Activated naive CD8-positive, alpha-beta T cell treated with anti-CD3 and anti-CD28 coated beads for 36 hours (primary cell): Measurements from ENCODE around the gene TMEM209. TPM values are rescaled to one million over a fixed set of nuclear protein-coding genes. Genes with fewer than 3 reads are reported as not detected.
"Not testable (repeated sequence)": the region's sequence is repeated elsewhere in the genome, so short reads cannot be mapped to it uniquely, and the experiment has no call there.

ENCODE experiments used
- DNase-seq: peaks from one replicate; pipeline ENCODE4 v3.0.0; 2021
- H3K27ac Mint-ChIP-seq: one replicate; pipeline ENCODE4 v1.8.0; 2022; ENCODE audit warnings: mild to moderate bottlenecking, moderate library complexity, mixed read lengths
- H3K27me3 Mint-ChIP-seq: one replicate; pipeline ENCODE4 v1.8.0; 2022; ENCODE audit warnings: mild to moderate bottlenecking, mixed read lengths
- H3K36me3 Mint-ChIP-seq: one replicate; pipeline ENCODE4 v1.8.0; 2021; ENCODE audit warnings: mild to moderate bottlenecking, mixed read lengths
- H3K4me1 Mint-ChIP-seq: one replicate; pipeline ENCODE4 v1.8.0; 2021; ENCODE audit warnings: mixed read lengths
- H3K4me3 Mint-ChIP-seq: one replicate; pipeline ENCODE4 v1.8.0; 2022; ENCODE audit warnings: mild to moderate bottlenecking, moderate library complexity, mixed read lengths
- H3K9me3 Mint-ChIP-seq: one replicate; pipeline ENCODE4 v1.8.0; 2022; ENCODE audit warnings: mixed read lengths
- total RNA-seq, 2 experiments: library from RNA; stranded (reverse); gene quantifications; one replicate each; pipeline ENCODE4 v1.2.3, GENCODE V29; 2021

Gene TMEM209
- total RNA-seq, 2 experiments from 2014 or later, result 47.2 to 52.4 TPM

DNA sequence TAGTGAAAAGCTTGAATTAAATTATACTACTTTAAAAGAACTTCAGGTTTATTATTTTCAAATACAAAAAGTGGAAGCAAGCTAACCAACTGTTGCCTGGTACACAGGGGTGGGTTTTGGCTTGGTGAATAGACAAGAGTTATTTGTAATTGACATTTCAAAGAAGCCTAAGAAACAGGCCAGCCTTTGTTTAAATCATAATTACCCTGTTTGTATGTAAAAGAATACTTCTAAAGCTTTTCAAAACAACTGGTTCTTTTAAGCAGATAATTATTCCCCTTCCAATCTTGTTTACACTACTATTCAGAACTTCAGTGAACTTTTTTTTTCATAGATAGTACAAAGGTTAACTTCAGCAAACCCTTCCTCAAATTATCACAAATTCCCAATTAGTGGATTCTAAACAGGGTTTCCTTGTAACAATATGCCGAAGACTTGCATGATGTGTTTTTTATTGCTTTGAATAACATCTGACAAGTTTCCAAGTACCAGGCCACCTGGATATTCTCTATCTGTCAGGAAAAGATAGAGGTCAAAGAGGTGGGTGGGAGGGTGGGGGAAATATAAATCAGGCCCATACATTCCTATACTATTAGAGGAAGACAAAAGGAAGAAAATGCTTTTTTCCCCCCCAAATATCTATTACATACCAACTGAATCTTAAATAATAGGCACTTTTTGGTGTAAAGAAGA lies 22.8 kb upstream of the TMEM209 start:
- H3K9me3 Mint-ChIP-seq, result no peaks in the 10 kb centered on the region
- DNase-seq, result no peak
- no peaks in the 10 kb centered on the region for H3K36me3 Mint-ChIP-seq
- H3K4me1 Mint-ChIP-seq, result no peaks in the 10 kb centered on the region
- H3K4me3 Mint-ChIP-seq, result no peak overlapping the region
- H3K27ac Mint-ChIP-seq, result no peak overlapping the region
- H3K27me3 Mint-ChIP-seq, result no peaks in the 10 kb centered on the region

DNA sequence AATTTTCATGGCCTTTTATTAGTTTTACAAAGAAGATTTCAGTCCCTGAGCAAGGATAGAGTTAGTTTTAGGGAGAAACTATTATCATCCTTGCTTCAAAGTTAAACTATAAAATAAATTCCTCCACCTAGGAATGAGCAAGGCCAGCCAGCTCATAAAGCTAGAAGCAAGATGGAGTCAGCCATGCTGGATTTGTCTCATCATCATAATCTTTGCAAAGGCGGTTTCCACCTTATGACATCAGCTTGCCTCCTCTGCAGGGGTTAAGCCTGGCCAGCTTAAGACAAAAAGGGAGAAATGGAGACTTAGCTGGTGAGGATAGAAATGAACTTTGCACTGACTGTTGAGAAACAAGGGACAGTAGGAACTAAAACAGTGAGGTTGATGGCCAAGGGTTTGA lies 21.1 kb upstream of the TMEM209 start:
- H3K27me3 Mint-ChIP-seq, result no peaks in the 10 kb centered on the region
- H3K9me3 Mint-ChIP-seq, result no peaks in the 10 kb centered on the region
- H3K36me3 Mint-ChIP-seq, result no peaks in the 10 kb centered on the region
- no peak for DNase-seq
- H3K4me3 Mint-ChIP-seq, result no peak overlapping the region
- H3K4me1 Mint-ChIP-seq, result no peaks in the 10 kb centered on the region
- H3K27ac Mint-ChIP-seq, result no peak overlapping the region

- not testable (repeated sequence) for H3K27me3 Mint-ChIP-seq, DNase-seq, H3K4me1 Mint-ChIP-seq, H3K27ac Mint-ChIP-seq, H3K4me3 Mint-ChIP-seq, H3K36me3 Mint-ChIP-seq, H3K9me3 Mint-ChIP-seq
Observed at GRCh38 chr7:130224923-130225322, 19.7 kb upstream of the TMEM209 start.

- Mint-ChIP-seq H3K9me3 (no peaks in the 10 kb centered on the region), H3K27ac (no peak overlapping the region), H3K4me3 (no peak overlapping the region), H3K4me1 (no peaks in the 10 kb centered on the region), H3K27me3 (no peaks in the 10 kb centered on the region), H3K36me3 (no peaks in the 10 kb centered on the region)
- no peak for DNase-seq
Observed at GRCh38 chr7:130224210-130224609, 19.0 kb upstream of the TMEM209 start.

- Mint-ChIP-seq H3K4me1 (no peaks in the 10 kb centered on the region), H3K36me3 (no peaks in the 10 kb centered on the region), H3K9me3 (no peaks in the 10 kb centered on the region), H3K27me3 (no peaks in the 10 kb centered on the region), H3K27ac (no peak overlapping the region), H3K4me3 (no peak overlapping the region)
- DNase-seq, result no peak
Observed at GRCh38 chr7:130223646-130224045, 18.4 kb upstream of the TMEM209 start.

- H3K27me3 Mint-ChIP-seq, result no peaks in the 10 kb centered on the region
- H3K4me1 Mint-ChIP-seq, result no peaks in the 10 kb centered on the region
- no peak overlapping the region for H3K4me3 Mint-ChIP-seq
- no peak for DNase-seq
- no peak overlapping the region for H3K27ac Mint-ChIP-seq
- no peaks in the 10 kb centered on the region for H3K36me3 Mint-ChIP-seq
- H3K9me3 Mint-ChIP-seq, result no peaks in the 10 kb centered on the region
Observed at GRCh38 chr7:130221746-130222145, 16.5 kb upstream of the TMEM209 start.

DNA sequence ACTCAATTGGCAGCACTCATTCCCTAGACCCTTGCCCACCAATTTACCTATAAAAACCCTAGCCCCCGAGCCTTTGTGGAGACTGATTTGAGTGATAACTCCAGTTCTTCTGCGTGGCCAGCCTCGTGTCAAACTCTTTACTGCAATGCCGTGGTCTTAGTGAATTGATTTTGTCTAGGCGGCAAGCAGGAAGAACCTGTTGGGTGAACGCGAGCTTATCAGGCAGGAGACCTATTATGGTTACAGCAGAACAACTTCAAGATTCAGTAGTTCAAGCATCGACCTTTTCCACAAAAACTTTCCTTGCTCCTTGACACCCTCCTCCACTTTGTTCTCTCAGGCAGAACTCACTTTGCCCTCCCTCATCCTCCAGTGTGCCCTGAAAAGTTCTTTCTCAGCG lies 14.7 kb upstream of the TMEM209 start:
- no peaks in the 10 kb centered on the region for H3K36me3 Mint-ChIP-seq

DNA sequence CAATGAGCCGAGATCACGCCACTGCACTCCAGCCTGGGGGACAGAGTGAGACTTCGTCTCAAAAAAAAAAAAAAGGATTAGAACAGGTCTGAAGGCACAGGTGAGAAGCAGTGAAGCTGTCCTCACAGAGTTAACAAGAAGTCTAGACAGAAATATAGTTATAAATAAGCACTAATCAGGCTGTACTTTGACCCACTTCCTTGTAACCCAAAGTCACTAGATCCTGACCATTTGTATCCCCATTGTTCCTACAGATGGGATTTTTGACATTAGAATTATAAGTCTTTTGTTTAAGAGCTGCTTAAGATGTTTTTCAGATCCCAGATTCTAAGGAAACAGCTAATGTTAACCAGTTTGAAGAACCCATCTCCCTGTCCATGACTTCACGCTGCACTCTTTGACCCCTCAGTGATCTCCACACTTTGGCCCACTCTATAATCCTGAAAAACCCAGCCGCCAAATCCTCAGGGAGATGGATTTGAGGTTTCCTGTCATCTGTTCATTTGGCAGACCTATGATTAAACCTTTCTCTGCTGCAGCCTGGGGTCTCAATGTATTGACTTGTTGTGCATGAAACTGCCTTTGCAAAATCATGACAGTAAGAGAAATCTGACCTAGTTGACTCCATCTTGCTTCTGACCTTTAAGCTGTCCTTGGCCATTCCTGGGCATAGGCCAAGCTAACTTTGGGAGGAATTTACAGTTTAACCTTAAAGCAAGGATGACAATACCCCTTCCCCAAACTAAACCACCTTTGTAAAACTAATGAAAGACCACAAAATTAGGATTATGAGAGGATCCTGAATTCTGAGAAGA lies 13.8 kb upstream of the TMEM209 start:
- Mint-ChIP-seq H3K27me3 (peaks cover 5% of the 10 kb centered on the region), H3K4me1 (no peaks in the 10 kb centered on the region), H3K9me3 (no peaks in the 10 kb centered on the region), H3K27ac (no peak overlapping the region), H3K4me3 (no peak overlapping the region), H3K36me3 (no peaks in the 10 kb centered on the region)
- DNase-seq, result no peak

More for the DNA sequence above, 14.7 kb upstream of the TMEM209 start:
- no peaks in the 10 kb centered on the region for H3K4me1 Mint-ChIP-seq
- no peak for DNase-seq
- H3K27ac Mint-ChIP-seq, result no peak overlapping the region
- no peak overlapping the region for H3K4me3 Mint-ChIP-seq
- no peaks in the 10 kb centered on the region for H3K9me3 Mint-ChIP-seq
- H3K27me3 Mint-ChIP-seq, result no peaks in the 10 kb centered on the region

DNA sequence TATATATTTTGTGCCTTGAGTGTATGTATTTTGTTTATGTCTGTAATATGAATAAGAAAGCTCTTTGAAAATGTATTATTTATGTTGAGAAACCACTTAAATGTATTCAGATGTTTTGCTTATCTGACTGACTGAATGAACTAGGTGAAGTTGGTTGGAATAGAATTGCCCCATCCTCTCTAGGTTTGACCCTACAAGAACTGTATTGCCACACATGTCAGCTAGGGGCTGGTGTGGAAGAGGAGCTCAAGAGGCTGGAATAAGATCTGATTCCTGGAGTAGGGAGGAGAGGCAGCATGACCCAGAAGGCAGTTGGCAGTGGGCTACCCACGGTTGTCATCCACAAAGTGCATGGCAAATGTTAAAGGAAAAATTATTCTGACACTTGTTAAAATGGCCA lies 11.5 kb upstream of the TMEM209 start:
- Mint-ChIP-seq H3K9me3 (no peaks in the 10 kb centered on the region), H3K4me3 (no peak overlapping the region), H3K4me1 (no peaks in the 10 kb centered on the region), H3K27me3 (peaks cover 15% of the 10 kb centered on the region), H3K36me3 (no peaks in the 10 kb centered on the region), H3K27ac (peak overlapping the region; percentile 51)
- no peak for DNase-seq

DNA sequence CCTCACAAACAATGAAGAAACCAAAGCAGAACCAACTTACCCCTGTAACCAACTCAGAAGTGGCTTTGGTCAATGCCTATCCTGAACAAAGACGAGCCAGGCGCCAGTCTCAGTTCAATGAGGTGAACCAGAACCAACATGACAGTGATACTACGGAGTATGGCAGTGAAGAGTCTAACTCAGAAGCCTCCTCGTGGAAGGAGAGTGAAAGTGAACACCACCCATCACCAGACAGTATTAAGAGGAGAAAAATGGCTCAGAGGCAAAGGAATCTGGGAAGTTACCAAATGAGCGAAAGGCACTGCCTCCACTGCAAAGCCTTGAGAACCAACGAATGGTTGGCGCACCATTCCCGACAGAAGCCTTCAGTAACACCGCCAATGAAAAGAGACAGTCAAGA lies 10.8 kb upstream of the TMEM209 start:
- no peak for DNase-seq
- Mint-ChIP-seq H3K36me3 (no peaks in the 10 kb centered on the region), H3K27me3 (peaks cover 15% of the 10 kb centered on the region), H3K4me3 (no peak overlapping the region), H3K9me3 (no peaks in the 10 kb centered on the region), H3K27ac (no peak overlapping the region), H3K4me1 (no peaks in the 10 kb centered on the region)

DNA sequence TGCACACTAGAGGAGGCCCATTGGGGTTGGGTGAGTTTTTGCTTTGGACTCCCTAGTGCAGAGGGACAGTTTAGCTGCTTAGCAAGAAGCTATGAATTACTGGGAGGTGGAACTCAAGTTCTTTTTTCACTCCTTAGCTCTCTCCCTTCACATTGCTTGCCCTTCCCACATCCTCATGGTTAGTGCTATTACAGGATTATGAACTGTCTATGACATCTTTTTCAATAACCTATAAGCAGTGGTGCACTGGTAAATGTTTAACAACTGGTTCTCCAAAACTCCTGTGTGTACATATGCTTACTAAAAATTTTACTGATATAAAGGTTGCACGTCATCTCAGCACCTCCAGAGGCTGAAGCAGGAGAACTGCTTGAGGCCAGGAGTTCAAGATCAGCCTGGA lies 8.6 kb upstream of the TMEM209 start:
- Mint-ChIP-seq H3K4me3 (no peak overlapping the region), H3K9me3 (no peaks in the 10 kb centered on the region), H3K36me3 (no peaks in the 10 kb centered on the region), H3K27me3 (peaks cover 15% of the 10 kb centered on the region), H3K4me1 (no peaks in the 10 kb centered on the region), H3K27ac (no peak overlapping the region)
- DNase-seq, result no peak

DNA sequence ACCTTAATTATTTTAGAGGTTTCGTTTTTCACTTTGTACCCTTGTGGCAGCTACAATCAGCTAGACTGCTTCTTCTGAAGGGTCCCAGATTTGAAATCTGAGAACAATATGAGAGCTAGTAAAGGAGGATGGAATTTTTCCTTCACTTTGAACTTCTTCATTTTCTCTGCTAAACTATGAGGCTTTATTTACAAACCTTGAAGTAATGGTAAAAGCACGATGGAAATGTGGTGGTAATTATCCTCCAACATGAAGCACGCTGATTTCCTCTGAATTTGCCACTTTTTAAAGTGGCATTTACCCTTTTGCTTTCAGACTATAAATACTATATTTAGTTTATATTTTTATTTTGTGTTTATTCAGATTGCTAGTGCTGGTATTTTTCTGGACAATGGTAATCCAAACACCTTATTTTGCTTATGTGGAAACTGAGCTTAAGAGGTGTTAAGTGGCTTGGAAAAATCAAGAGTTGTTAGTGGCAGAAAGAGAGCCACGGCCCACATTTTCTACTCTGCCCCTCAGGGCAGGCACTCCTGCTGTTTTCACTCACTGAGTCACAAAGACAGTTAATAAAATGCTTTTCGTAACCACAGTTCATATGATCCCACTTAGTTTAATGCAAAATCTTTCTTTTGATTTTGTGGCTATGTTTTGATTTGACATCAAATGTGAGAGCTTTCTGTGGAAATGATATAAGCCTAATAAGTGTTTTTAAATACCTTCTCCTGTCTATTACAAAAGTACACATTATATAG lies 5.2 kb upstream of the TMEM209 start:
- H3K4me3 Mint-ChIP-seq, result no peak overlapping the region
- peaks cover 2% of the 10 kb centered on the region for H3K4me1 Mint-ChIP-seq
- no peaks in the 10 kb centered on the region for H3K9me3 Mint-ChIP-seq
- no peaks in the 10 kb centered on the region for H3K36me3 Mint-ChIP-seq
- no peak overlapping the region for H3K27ac Mint-ChIP-seq
- DNase-seq, result no peak
- H3K27me3 Mint-ChIP-seq, result peaks cover 15% of the 10 kb centered on the region

- Mint-ChIP-seq H3K9me3 (no peaks in the 10 kb centered on the region), H3K27me3 (peaks cover 11% of the 10 kb centered on the region), H3K4me1 (peaks cover 6% of the 10 kb centered on the region), H3K36me3 (peaks cover 4% of the 10 kb centered on the region), H3K4me3 (no peak overlapping the region), H3K27ac (no peak overlapping the region)
- DNase-seq, result no peak
Observed at GRCh38 chr7:130208516-130208915, 3.3 kb upstream of the TMEM209 start.

DNA sequence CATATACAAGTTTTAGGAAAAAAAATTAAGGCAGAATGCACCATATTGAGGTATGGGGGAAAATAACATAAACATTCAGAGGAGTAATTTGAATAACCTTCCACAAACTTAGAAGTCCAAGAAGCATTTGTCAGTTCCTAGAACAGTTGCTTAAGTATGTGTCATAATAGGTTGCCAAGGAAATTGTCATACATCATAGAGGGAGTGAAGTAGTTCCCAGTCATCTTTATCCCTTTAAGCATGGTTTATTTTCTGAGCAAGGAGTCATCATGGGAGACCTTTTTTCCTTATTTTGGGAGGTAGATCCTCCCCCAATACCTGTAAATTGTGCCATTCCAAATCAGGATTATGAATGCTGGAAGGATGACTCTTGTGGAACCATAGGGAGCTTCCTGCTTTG lies 2.4 kb upstream of the TMEM209 start, which contains the start of gene SSMEM1:
SSMEM1 (plus strand) TSS at position 219 of the 400 bp plus-strand sequence; CDS start at position 270, 51 bp downstream.
- H3K9me3 Mint-ChIP-seq, result no peaks in the 10 kb centered on the region
- DNase-seq, result no peak
- peaks cover 11% of the 10 kb centered on the region for H3K4me1 Mint-ChIP-seq
- peaks cover 9% of the 10 kb centered on the region for H3K27me3 Mint-ChIP-seq
- no peak within 1 kb of the TSS for H3K27ac Mint-ChIP-seq
- peaks cover 10% of the 10 kb centered on the region for H3K36me3 Mint-ChIP-seq
- H3K4me3 Mint-ChIP-seq, result no peak within 1 kb of the TSS

DNA sequence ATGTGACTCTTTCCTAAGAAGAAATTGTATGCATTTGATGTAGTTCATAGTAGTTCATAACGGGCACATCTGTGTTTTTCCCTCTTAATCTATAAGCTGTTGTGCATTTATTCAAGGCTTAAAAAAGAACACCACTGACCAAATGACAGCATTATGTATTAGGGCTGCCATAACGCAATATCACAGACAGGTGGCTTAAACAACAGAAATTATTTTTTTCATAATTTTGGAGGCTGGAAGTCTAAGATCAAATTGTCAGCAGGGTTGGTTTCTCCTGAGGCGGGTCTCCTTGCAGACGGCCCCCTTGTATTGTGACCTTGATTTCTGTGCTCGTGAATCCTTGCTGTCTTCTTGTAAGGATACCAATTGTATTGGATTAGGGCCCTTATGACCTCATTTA lies 1.8 kb upstream of the TMEM209 start:
- DNase-seq, result no peak
- no peaks in the 10 kb centered on the region for H3K9me3 Mint-ChIP-seq
- H3K27me3 Mint-ChIP-seq, result peaks cover 3% of the 10 kb centered on the region
- peaks cover 13% of the 10 kb centered on the region for H3K4me1 Mint-ChIP-seq
- no peak overlapping the region for H3K27ac Mint-ChIP-seq
- H3K4me3 Mint-ChIP-seq, result no peak overlapping the region
- peaks cover 13% of the 10 kb centered on the region for H3K36me3 Mint-ChIP-seq
